ENCODE measurements around the gene SLC35B1.
"Not testable (repeated sequence)": the region's sequence is repeated elsewhere in the genome, so short reads cannot be mapped to it uniquely, and the experiment has no call there.

GRCh38 chr17:49673679-49674078, 34.1 kb downstream of the SLC35B1 start:
- TF ChIP-seq CTCF (IDR thresholded peaks at IDR 0.05; ENCODE audit: low read length); EZH2 (IDR thresholded peaks at IDR 0.05; ENCODE audit: borderline replicate concordance, low read length): not testable (repeated sequence)
